ENCODE measurements around the gene PHLPP1.
"Not testable (repeated sequence)": the region's sequence is repeated elsewhere in the genome, so short reads cannot be mapped to it uniquely, and the experiment has no call there.

The PHLPP1 gene

GRCh38 chr18:62715436-62715758, at the start of gene PHLPP1:
Gene PHLPP1 (plus strand): TSS chr18:62715541. CDS start chr18:62715684, 143 bp downstream.
- no peak for DNase-seq (ENCODE audit: low spot score)

- no peak for DNase-seq (ENCODE audit: low spot score)
Measured at GRCh38 chr18:62669225-62669624, 46.1 kb upstream of the PHLPP1 start.

- no peak for DNase-seq (ENCODE audit: low spot score)
Measured at GRCh38 chr18:62670573-62670972, 44.8 kb upstream of the PHLPP1 start.

GRCh38 chr18:62672600-62672999, 42.7 kb upstream of the PHLPP1 start:
- DNase-seq (ENCODE audit: low spot score), result no peak

- no peak for DNase-seq (ENCODE audit: low spot score)
Measured at GRCh38 chr18:62678847-62679485, 36.4 kb upstream of the PHLPP1 start.

- no peak for DNase-seq (ENCODE audit: low spot score)
Measured at GRCh38 chr18:62682371-62682770, 33.0 kb upstream of the PHLPP1 start.

- DNase-seq (ENCODE audit: low spot score), result no peak
Measured at GRCh38 chr18:62683935-62684334, 31.4 kb upstream of the PHLPP1 start.

- no peak for DNase-seq (ENCODE audit: low spot score)
Measured at GRCh38 chr18:62688743-62689317, 26.5 kb upstream of the PHLPP1 start.

GRCh38 chr18:62690236-62690815, 25.0 kb upstream of the PHLPP1 start:
- peak; percentile 99 for DNase-seq (ENCODE audit: low spot score)

- no peak for DNase-seq (ENCODE audit: low spot score)
Measured at GRCh38 chr18:62693659-62694058, 21.7 kb upstream of the PHLPP1 start.

GRCh38 chr18:62697636-62698035, 17.7 kb upstream of the PHLPP1 start:
- no peak for DNase-seq (ENCODE audit: low spot score)

- no peak for DNase-seq (ENCODE audit: low spot score)
Measured at GRCh38 chr18:62702259-62702658, 13.1 kb upstream of the PHLPP1 start.

- not testable (repeated sequence) for DNase-seq (ENCODE audit: low spot score)
Measured at GRCh38 chr18:62706879-62707278, 8.5 kb upstream of the PHLPP1 start.

- DNase-seq (ENCODE audit: low spot score), result not testable (repeated sequence)
Measured at GRCh38 chr18:62709908-62710307, 5.4 kb upstream of the PHLPP1 start.

- DNase-seq (ENCODE audit: low spot score), result no peak
Measured at GRCh38 chr18:62710417-62710816, 4.9 kb upstream of the PHLPP1 start.

- no peak for DNase-seq (ENCODE audit: low spot score)
Measured at GRCh38 chr18:62711781-62712180, 3.6 kb upstream of the PHLPP1 start.

- no peak for DNase-seq (ENCODE audit: low spot score)
Measured at GRCh38 chr18:62713651-62714247, 1.6 kb upstream of the PHLPP1 start.

GRCh38 chr18:62714671-62715435, 488 bp upstream of the PHLPP1 start:
- peak; percentile 100 for DNase-seq (ENCODE audit: low spot score)

GRCh38 chr18:62715759-62716615, 646 bp downstream of the PHLPP1 start:
- DNase-seq (ENCODE audit: low spot score), result peak; percentile 35

GRCh38 chr18:62716619-62717168, 1.4 kb downstream of the PHLPP1 start:
- peak; percentile 47 for DNase-seq (ENCODE audit: low spot score)

Measured in globus pallidus (tissue), 1 donor.